ENCODE measurements around the gene ZNF324. TPM values are rescaled to one million over a fixed set of nuclear protein-coding genes. Genes with fewer than 3 reads are reported as not detected.

Gene ZNF324
- total and polyA plus RNA-seq, 2 experiments from 2014 or later, result 9.1 to 13.1 TPM

- H3K4me1 ChIP-seq (ENCODE audit: insufficient read depth), result peaks cover 30% of the 10 kb centered on the region
Measured at GRCh38 chr19:58516246-58516836, 49.5 kb downstream of the ZNF324 start.

DNA sequence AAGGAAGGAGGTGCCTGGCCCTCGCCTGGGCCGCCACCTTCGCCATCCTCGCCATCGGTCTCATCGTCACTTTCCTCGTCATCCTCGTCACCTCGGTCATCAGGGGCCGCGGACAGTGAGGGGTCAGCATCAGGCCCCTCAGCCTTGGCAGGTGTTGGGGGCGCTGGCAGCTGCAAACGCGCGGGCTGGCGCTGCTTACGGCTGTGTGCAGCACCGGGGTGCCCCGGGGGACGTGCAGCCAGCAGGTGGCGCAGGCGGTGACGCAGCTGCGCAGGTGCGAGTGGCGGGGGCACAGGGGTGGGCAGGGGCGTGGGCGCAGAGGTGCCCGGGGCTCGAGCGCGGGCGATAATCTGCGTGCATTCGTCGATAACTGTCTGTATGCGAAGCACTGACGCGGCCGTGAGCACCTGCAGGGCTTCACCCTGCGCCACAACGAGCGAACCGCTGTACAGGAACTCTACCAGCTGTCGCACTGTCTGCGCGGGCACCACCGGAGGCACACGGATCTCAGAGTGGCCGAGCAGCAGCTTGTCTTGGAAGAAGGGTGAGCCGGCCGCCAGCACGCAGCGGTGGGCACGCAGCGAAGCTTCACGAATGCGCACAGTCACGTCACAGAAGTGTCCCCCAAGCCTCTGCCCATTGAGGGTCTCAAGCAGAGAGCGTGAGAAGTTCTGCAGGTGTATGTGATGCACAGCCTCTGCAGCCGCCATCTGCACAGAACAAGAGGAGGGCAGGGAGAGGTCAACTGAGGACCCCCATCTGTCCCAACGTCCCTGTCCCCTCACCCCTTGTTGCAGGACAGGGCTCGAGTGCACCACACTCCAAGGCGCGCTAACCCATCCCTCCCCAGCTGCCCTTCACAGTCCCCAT is 50.3 kb downstream of the ZNF324 start:
- no peaks in the 10 kb centered on the region for H3K9me3 ChIP-seq (ENCODE audit: low read depth)
- no peaks in the 10 kb centered on the region for H3K27me3 ChIP-seq
- peaks cover 30% of the 10 kb centered on the region for H3K4me1 ChIP-seq (ENCODE audit: insufficient read depth)
- H3K4me3 ChIP-seq, result no peak overlapping the region
- no peak for TF ChIP-seq EZH2phosphoT487 (IDR thresholded peaks at IDR 0.05; ENCODE audit: low read depth, severe bottlenecking, unreplicated experiment)
- no peak for TF ChIP-seq EZH2 (IDR thresholded peaks at IDR 0.05; ENCODE audit: borderline replicate concordance)
- TF ChIP-seq CTCF (IDR thresholded peaks at IDR 0.05; ENCODE audit: poor library complexity), result no peak
- H3K27ac ChIP-seq, result no peak overlapping the region
- 97% methylated on average over 62 of the region's 65 CpGs for WGBS (ENCODE audit: low lambda C conversion rate, missing lambda C conversion rate)
- H4K20me1 ChIP-seq (ENCODE audit: insufficient read depth, poor library complexity, severe bottlenecking), result peaks cover 5% of the 10 kb centered on the region
- no peak for DNase-seq (ENCODE audit: low spot score)
- no peaks in the 10 kb centered on the region for H3K9me2 ChIP-seq (replicated peaks; ENCODE audit: insufficient read depth)
- no peak overlapping the region for H2AFZ ChIP-seq
- H3K4me2 ChIP-seq, result peak overlapping the region; percentile 99
- H3K79me2 ChIP-seq, result peaks cover 48% of the 10 kb centered on the region
- H3K36me3 ChIP-seq (replicated peaks; ENCODE audit: insufficient read depth, low read depth), result no peaks in the 10 kb centered on the region

More at GRCh38 chr19:58516246-58516836, 49.5 kb downstream of the ZNF324 start:
- Histone ChIP-seq H3K9me3 (ENCODE audit: low read depth) (no peaks in the 10 kb centered on the region), H3K9me2 (replicated peaks; ENCODE audit: insufficient read depth) (no peaks in the 10 kb centered on the region), H3K27ac (no peak overlapping the region), H3K36me3 (replicated peaks; ENCODE audit: insufficient read depth, low read depth) (no peaks in the 10 kb centered on the region), H3K79me2 (peaks cover 48% of the 10 kb centered on the region), H2AFZ (no peak overlapping the region), H4K20me1 (ENCODE audit: insufficient read depth, poor library complexity, severe bottlenecking) (peaks cover 5% of the 10 kb centered on the region), H3K4me2 (no peak overlapping the region), H3K4me3 (no peak overlapping the region), H3K27me3 (no peaks in the 10 kb centered on the region)
- TF ChIP-seq CTCF (IDR thresholded peaks at IDR 0.05; ENCODE audit: poor library complexity) (no peak), EZH2phosphoT487 (IDR thresholded peaks at IDR 0.05; ENCODE audit: low read depth, severe bottlenecking, unreplicated experiment) (no peak), EZH2 (IDR thresholded peaks at IDR 0.05; ENCODE audit: borderline replicate concordance) (no peak)
- no peak for DNase-seq (ENCODE audit: low spot score)
- 94% methylated on average over 19 of the region's 25 CpGs for WGBS (ENCODE audit: low lambda C conversion rate, missing lambda C conversion rate)

DNA sequence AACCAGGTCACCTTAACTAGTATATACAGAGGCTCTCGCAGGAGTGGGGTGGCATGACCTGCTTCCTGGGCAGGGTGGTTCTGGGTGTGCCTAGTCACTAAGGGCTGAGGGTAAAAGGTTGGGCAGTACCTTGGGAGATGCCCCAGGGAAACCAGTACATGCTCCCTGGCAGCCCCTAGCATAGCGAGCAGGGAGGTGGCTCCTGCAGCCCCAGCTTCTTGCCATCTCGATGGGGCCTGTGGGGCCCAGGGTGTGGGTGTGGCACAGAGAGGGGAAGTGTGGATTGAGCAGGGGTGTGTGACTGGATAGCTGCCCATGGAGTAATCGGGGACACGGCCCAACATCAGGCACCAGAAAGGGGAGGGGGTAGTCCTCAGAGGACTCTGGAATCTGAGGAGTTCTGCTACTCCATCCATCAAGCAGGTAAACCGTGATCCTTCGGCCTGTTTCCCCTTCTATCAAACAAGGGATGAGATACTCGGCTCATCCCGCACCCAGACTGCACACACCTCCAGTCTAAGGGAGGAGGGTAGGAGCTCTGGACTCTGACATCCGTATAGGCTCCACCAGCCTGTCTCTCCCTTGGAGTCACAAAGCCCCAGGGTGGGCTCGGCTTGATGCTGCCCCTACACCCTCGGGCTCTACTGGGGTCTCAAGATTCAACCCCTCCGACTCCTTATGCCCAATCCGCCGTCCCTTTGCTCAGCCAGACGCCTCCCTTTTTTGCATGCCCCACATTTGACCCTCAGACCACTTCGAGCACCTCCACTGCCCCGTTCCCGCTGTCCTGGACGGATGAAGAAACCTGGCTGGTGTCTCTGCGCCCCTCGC is 51.6 kb downstream of the ZNF324 start:
- no peak for TF ChIP-seq CTCF (IDR thresholded peaks at IDR 0.05; ENCODE audit: poor library complexity)
- TF ChIP-seq EZH2phosphoT487 (IDR thresholded peaks at IDR 0.05; ENCODE audit: low read depth, severe bottlenecking, unreplicated experiment), result no peak
- no peak for TF ChIP-seq EZH2 (IDR thresholded peaks at IDR 0.05; ENCODE audit: borderline replicate concordance)
- peak overlapping the region; percentile 99 for H3K4me2 ChIP-seq
- no peaks in the 10 kb centered on the region for H3K36me3 ChIP-seq (replicated peaks; ENCODE audit: insufficient read depth, low read depth)
- no peaks in the 10 kb centered on the region for H3K9me2 ChIP-seq (replicated peaks; ENCODE audit: insufficient read depth)
- peak overlapping the region; percentile 99 for H3K27ac ChIP-seq
- peaks cover 30% of the 10 kb centered on the region for H3K4me1 ChIP-seq (ENCODE audit: insufficient read depth)
- peaks cover 48% of the 10 kb centered on the region for H3K79me2 ChIP-seq
- H3K9me3 ChIP-seq (ENCODE audit: low read depth), result no peaks in the 10 kb centered on the region
- no peaks in the 10 kb centered on the region for H3K27me3 ChIP-seq
- peak overlapping the region; percentile 90 for H3K4me3 ChIP-seq
- DNase-seq (ENCODE audit: low spot score), result no peak
- H2AFZ ChIP-seq, result peak overlapping the region; percentile 93
- H4K20me1 ChIP-seq (ENCODE audit: insufficient read depth, poor library complexity, severe bottlenecking), result peaks cover 5% of the 10 kb centered on the region
- 26% methylated on average over 22 of the region's 22 CpGs for WGBS (ENCODE audit: low lambda C conversion rate, missing lambda C conversion rate)
